ENCODE results near the gene MACROD2. TPM values are rescaled to one million over a fixed set of nuclear protein-coding genes. Genes with fewer than 3 reads are reported as not detected.
"Not testable (repeated sequence)": the region's sequence is repeated elsewhere in the genome, so short reads cannot be mapped to it uniquely, and the experiment has no call there.

Gene MACROD2
- total RNA-seq, 1 donor, result 1.7 TPM

GRCh38 chr20:14193443-14193842, 198.1 kb downstream of the MACROD2 start:
- Histone ChIP-seq H3K9me3 (ENCODE audit: low read depth, low read length) (no peaks in the 10 kb centered on the region), H3K4me1 (ENCODE audit: insufficient read depth, low read length) (no peaks in the 10 kb centered on the region), H3K4me3 (ENCODE audit: low read length) (no peak overlapping the region), H3K27me3 (ENCODE audit: insufficient read depth, low read length) (no peaks in the 10 kb centered on the region)

- Histone ChIP-seq H3K27me3 (ENCODE audit: insufficient read depth, low read length) (no peaks in the 10 kb centered on the region), H3K9me3 (ENCODE audit: low read depth, low read length) (no peaks in the 10 kb centered on the region), H3K4me1 (ENCODE audit: insufficient read depth, low read length) (no peaks in the 10 kb centered on the region), H3K4me3 (ENCODE audit: low read length) (no peak overlapping the region)
Measured at GRCh38 chr20:14193885-14194284, 198.6 kb downstream of the MACROD2 start.

DNA sequence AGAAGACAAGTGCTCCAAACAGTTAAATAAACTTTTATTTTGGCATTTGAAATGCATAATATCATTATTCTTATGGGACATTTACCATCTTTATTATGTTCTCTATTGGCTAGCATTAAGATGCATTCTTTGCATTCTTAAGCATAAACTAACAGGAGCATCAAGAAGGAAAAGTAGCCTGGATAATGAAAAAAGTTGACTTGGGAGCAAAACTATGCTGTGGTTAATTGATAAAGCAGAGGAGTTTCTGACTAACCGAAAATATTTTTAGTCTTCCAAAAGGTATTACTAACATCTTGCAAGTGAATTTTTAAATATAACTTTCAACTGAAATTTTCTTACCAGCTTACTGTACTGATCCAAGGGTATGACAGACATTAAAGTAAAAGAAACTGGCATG, 201.8 kb downstream of the MACROD2 start:
- Histone ChIP-seq H3K27me3 (ENCODE audit: insufficient read depth, low read length) (no peaks in the 10 kb centered on the region), H3K4me1 (ENCODE audit: insufficient read depth, low read length) (no peaks in the 10 kb centered on the region), H3K4me3 (ENCODE audit: low read length) (no peak overlapping the region), H3K9me3 (ENCODE audit: low read depth, low read length) (no peaks in the 10 kb centered on the region)

DNA sequence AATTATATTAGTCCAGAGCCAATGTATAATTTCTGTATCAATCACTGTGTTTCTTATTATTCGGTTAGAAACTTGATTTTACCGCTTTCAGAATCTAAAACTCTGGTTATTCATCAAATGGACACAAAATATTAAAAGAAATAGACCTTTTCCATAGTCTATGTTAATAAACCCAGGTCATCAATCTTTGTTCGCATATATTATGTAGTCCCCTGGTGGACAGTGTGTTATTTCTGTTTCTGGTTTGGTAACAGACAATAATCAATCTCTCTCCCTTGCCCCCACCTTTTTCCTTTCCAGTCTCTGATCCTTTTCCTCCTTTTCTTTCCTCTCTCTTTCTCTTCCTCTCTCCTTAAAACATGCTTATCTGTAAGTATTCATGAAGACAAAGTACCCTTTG, 203.1 kb downstream of the MACROD2 start:
- Histone ChIP-seq H3K27me3 (ENCODE audit: insufficient read depth, low read length) (no peaks in the 10 kb centered on the region), H3K4me3 (ENCODE audit: low read length) (no peak overlapping the region), H3K4me1 (ENCODE audit: insufficient read depth, low read length) (no peaks in the 10 kb centered on the region), H3K9me3 (ENCODE audit: low read depth, low read length) (no peaks in the 10 kb centered on the region)

- H3K27me3 ChIP-seq (ENCODE audit: insufficient read depth, low read length), result no peaks in the 10 kb centered on the region
- no peaks in the 10 kb centered on the region for H3K9me3 ChIP-seq (ENCODE audit: low read depth, low read length)
Measured at GRCh38 chr20:14199111-14199510, 203.8 kb downstream of the MACROD2 start.

DNA sequence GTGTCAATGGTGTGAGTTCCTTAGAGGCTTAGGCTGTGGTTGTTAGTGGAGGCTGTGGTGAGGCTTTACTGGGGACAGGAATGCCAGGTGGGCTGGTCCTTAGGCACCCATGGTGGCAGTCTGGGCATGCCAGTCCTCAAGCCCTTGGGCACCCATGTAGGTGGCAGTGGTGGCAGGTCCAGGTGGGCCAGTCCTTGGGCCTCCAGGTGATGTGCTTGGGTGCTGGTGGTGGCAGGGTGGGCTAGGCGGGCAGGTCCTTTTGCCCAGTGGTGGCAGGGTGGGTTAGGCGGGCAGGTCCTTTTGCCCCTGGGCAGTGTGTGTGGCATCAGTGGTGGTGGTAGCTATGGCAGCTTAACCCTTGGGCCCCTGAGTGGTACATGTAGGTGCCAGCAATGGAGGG, 208.3 kb downstream of the MACROD2 start:
- Histone ChIP-seq H3K27me3 (ENCODE audit: insufficient read depth, low read length) (no peaks in the 10 kb centered on the region), H3K4me1 (ENCODE audit: insufficient read depth, low read length) (no peaks in the 10 kb centered on the region), H3K9me3 (ENCODE audit: low read depth, low read length) (no peaks in the 10 kb centered on the region), H3K4me3 (ENCODE audit: low read length) (no peak overlapping the region)

More at GRCh38 chr20:14199111-14199510, 203.8 kb downstream of the MACROD2 start:
- Histone ChIP-seq H3K4me1 (ENCODE audit: insufficient read depth, low read length) (no peaks in the 10 kb centered on the region), H3K4me3 (ENCODE audit: low read length) (no peak overlapping the region)

- H3K4me1 ChIP-seq (ENCODE audit: insufficient read depth, low read length), result no peaks in the 10 kb centered on the region
- H3K4me3 ChIP-seq (ENCODE audit: low read length), result no peak overlapping the region
- no peaks in the 10 kb centered on the region for H3K9me3 ChIP-seq (ENCODE audit: low read depth, low read length)
- no peaks in the 10 kb centered on the region for H3K27me3 ChIP-seq (ENCODE audit: insufficient read depth, low read length)
Measured at GRCh38 chr20:14207591-14207990, 212.3 kb downstream of the MACROD2 start.

- no peak overlapping the region for H3K4me3 ChIP-seq (ENCODE audit: low read length)
- H3K4me1 ChIP-seq (ENCODE audit: insufficient read depth, low read length), result no peaks in the 10 kb centered on the region
- no peaks in the 10 kb centered on the region for H3K27me3 ChIP-seq (ENCODE audit: insufficient read depth, low read length)
- no peaks in the 10 kb centered on the region for H3K9me3 ChIP-seq (ENCODE audit: low read depth, low read length)
Measured at GRCh38 chr20:14208956-14209355, 213.6 kb downstream of the MACROD2 start.

- no peaks in the 10 kb centered on the region for H3K9me3 ChIP-seq (ENCODE audit: low read depth, low read length)
- no peaks in the 10 kb centered on the region for H3K27me3 ChIP-seq (ENCODE audit: insufficient read depth, low read length)
- no peaks in the 10 kb centered on the region for H3K4me1 ChIP-seq (ENCODE audit: insufficient read depth, low read length)
- H3K4me3 ChIP-seq (ENCODE audit: low read length), result no peak overlapping the region
Measured at GRCh38 chr20:14210146-14210545, 214.8 kb downstream of the MACROD2 start.

GRCh38 chr20:14214046-14214445, 218.7 kb downstream of the MACROD2 start:
- Histone ChIP-seq H3K4me3 (ENCODE audit: low read length) (no peak overlapping the region), H3K9me3 (ENCODE audit: low read depth, low read length) (no peaks in the 10 kb centered on the region), H3K27me3 (ENCODE audit: insufficient read depth, low read length) (no peaks in the 10 kb centered on the region), H3K4me1 (ENCODE audit: insufficient read depth, low read length) (no peaks in the 10 kb centered on the region)

DNA sequence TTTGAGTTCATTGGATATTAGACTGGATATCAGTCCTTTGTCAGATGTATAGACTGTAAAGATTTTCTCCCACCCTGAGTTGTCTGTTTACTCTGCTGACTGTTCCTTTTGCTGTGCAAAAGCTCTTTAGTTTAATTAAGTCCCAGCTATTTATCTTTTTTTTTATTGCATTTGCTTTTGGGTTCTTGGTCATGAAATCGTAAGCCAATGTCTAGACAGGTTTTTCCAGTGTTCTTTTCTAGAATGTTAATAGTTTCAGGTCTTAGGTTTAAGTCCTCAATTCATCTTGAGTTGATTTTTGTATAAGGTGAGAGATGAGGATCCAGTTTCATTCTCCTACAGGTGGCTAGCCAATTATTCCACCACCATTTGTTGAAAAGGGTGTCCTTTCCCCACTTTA, 220.6 kb downstream of the MACROD2 start:
- H3K4me3 ChIP-seq (ENCODE audit: low read length); H3K4me1 ChIP-seq (ENCODE audit: insufficient read depth, low read length); H3K27me3 ChIP-seq (ENCODE audit: insufficient read depth, low read length); H3K9me3 ChIP-seq (ENCODE audit: low read depth, low read length): not testable (repeated sequence)

- no peaks in the 10 kb centered on the region for H3K4me1 ChIP-seq (ENCODE audit: insufficient read depth, low read length)
- H3K27me3 ChIP-seq (ENCODE audit: insufficient read depth, low read length), result no peaks in the 10 kb centered on the region
- no peaks in the 10 kb centered on the region for H3K9me3 ChIP-seq (ENCODE audit: low read depth, low read length)
- H3K4me3 ChIP-seq (ENCODE audit: low read length), result no peak overlapping the region
Measured at GRCh38 chr20:14219801-14220461, 224.6 kb downstream of the MACROD2 start.

DNA sequence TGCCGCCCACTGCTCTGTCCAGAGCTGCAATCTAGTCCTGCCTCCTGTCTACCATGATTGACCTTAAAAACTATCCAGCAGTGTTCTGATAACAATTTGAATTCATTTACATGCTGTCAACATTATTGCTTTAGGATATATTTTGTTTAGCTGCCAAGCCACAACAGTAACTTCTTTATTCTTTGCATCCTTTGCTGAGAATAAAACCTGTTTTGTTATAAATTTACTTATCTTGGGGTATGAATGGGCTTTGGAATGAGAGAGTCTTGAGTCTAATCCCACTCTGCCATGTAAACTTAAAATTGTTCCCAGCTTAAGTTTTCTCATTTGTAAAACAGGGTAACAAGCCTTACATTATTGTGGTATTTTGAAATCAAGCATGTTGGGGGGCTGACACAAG, 225.7 kb downstream of the MACROD2 start:
- Histone ChIP-seq H3K27me3 (ENCODE audit: insufficient read depth, low read length) (no peaks in the 10 kb centered on the region), H3K4me1 (ENCODE audit: insufficient read depth, low read length) (no peaks in the 10 kb centered on the region), H3K9me3 (ENCODE audit: low read depth, low read length) (no peaks in the 10 kb centered on the region), H3K4me3 (ENCODE audit: low read length) (no peak overlapping the region)

DNA sequence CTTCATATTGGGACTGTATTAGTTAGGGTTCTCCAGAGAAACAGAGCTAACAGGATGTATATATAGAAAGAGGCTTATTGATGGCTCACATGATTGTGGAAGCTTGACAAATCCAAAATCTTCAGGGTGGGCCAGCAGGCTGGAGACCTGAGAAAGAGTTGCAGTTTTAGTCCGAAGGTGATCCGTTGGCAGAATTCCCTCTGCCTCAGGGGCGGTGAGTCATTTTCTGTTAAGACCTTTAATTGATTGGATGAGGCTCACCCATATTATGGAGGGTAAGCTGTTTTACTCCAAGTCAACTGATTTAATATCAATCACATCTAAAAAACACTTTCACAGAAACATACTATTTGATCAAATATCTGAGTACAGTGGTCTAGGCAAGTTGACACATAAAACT, 228.5 kb downstream of the MACROD2 start:
- Histone ChIP-seq H3K27me3 (ENCODE audit: insufficient read depth, low read length) (no peaks in the 10 kb centered on the region), H3K4me3 (ENCODE audit: low read length) (no peak overlapping the region), H3K9me3 (ENCODE audit: low read depth, low read length) (no peaks in the 10 kb centered on the region), H3K4me1 (ENCODE audit: insufficient read depth, low read length) (no peaks in the 10 kb centered on the region)

- not testable (repeated sequence) for H3K27me3 ChIP-seq (ENCODE audit: insufficient read depth, low read length); H3K4me3 ChIP-seq (ENCODE audit: low read length); H3K9me3 ChIP-seq (ENCODE audit: low read depth, low read length); H3K4me1 ChIP-seq (ENCODE audit: insufficient read depth, low read length)
Measured at GRCh38 chr20:14226051-14227049, 231.0 kb downstream of the MACROD2 start.
